Panc1 (cell line): ENCODE data around the gene RAPGEF5. TPM values are rescaled to one million over a fixed set of nuclear protein-coding genes. Genes with fewer than 3 reads are reported as not detected.

ENCODE experiments used
- ATAC-seq: fragments of 200-7000 bp; cut with Tn5 transposase; 2 replicates; pipeline ENCODE4 v1.9.1; 2020; ENCODE audit warnings: mild to moderate bottlenecking, moderate library complexity
- BruUV-seq: library from RNA; stranded (reverse); fragments of 400-500 nt; replicated peaks from 2 replicates; lab custom pipeline; 2021; lab: Mats Ljungman, UMichigan
- CTCF ChIA-PET: fragments of 300-600 bp; sonication (Branson Sonifier 250); formaldehyde crosslinking; loops from one replicate; lab custom pipeline; 2022; ENCODE audit warnings: antibody characterized with exemption; lab: Charles Lee
- POLR2A ChIA-PET: fragments of 300-600 bp; sonication (Branson Sonifier 250); formaldehyde crosslinking; loops from one replicate; lab custom pipeline; 2022; ENCODE audit warnings: antibody characterized with exemption; lab: Charles Lee
- DNase-seq: peaks from one replicate; pipeline ENCODE4 v3.0.0-alpha.2; 2010; ENCODE audit warnings: low read depth, low spot score
- H3K27ac ChIP-seq: 2 replicates; pipeline ENCODE4 v1.5.1; 2011; ENCODE audit warnings: mild to moderate bottlenecking, low read length, inconsistent platforms
- H3K27me3 ChIP-seq: fragments of 200-500 bp; sonication (Bioruptor generic); 2 replicates; pipeline ENCODE4 v1.6.0; 2014; ENCODE audit warnings: low read length, inconsistent platforms; ENCODE audit not compliant: control insufficient read depth, insufficient read depth
- H3K36me3 ChIP-seq: fragments of 200-500 bp; sonication (Bioruptor generic); 2 replicates; pipeline ENCODE4 v1.5.1; 2014; ENCODE audit warnings: inconsistent platforms, mild to moderate bottlenecking, low read length, moderate library complexity; ENCODE audit not compliant: control insufficient read depth, insufficient read depth
- H3K4me1 ChIP-seq: 2 replicates; pipeline ENCODE4 v1.5.1; 2011; ENCODE audit warnings: inconsistent platforms, mild to moderate bottlenecking, low read length, moderate library complexity; ENCODE audit not compliant: control insufficient read depth, insufficient read depth
- H3K4me3 ChIP-seq, 2 experiments: 2 replicates each; pipeline ENCODE4 v1.5.1; 2011 to 2012; ENCODE audit warnings: low read depth in 2 of 2, low read length in 2 of 2, mild to moderate bottlenecking in 2 of 2, inconsistent platforms in 1 of 2, moderate library complexity in 1 of 2
- H3K9me3 ChIP-seq: fragments of 200-500 bp; sonication (Bioruptor generic); 2 replicates; pipeline ENCODE4 v1.5.1; 2014; ENCODE audit warnings: low read depth, mild to moderate bottlenecking, inconsistent platforms, low read length, moderate library complexity; ENCODE audit not compliant: control insufficient read depth, insufficient read depth
- POLR2AphosphoS5 ChIP-seq: IDR thresholded peaks from 2 replicates; pipeline ENCODE4 v1.6.1; 2012; ENCODE audit warnings: mild to moderate bottlenecking, low read depth, low read length, moderate library complexity
- REST ChIP-seq, 2 experiments: IDR thresholded peaks; 2 replicates each; pipeline ENCODE4 v1.6.1; 2011 to 2012; ENCODE audit warnings: low read depth in 2 of 2, control low read depth in 1 of 2, low read length in 1 of 2, mild to moderate bottlenecking in 1 of 2, moderate library complexity in 1 of 2; ENCODE audit not compliant: insufficient read depth in 1 of 2
- SIN3A ChIP-seq: IDR thresholded peaks from 2 replicates; pipeline ENCODE4 v1.6.1; 2012; ENCODE audit warnings: low read depth, mild to moderate bottlenecking, low read length, moderate library complexity, borderline replicate concordance; ENCODE audit not compliant: insufficient read depth
- TCF7L2 ChIP-seq: IDR thresholded peaks from 2 replicates; pipeline ENCODE4 v1.6.1; 2011; ENCODE audit warnings: mild to moderate bottlenecking, low read depth, low read length, inconsistent platforms
- in situ Hi-C: cut with HindIII; loops from 2 replicates; pipeline ENCODE4 v1.10.0; 2016; ENCODE audit warnings: low sequenced_read_pairs, low pct_unique_long_range_greater_than_20kb
- intact Hi-C: fragments of 100-400 bp; cut with micrococcal nuclease; formaldehyde crosslinking; loops from one replicate; pipeline ENCODE4 v1.10.0; 2022; ENCODE audit not compliant: unreplicated experiment
- total RNA-seq: library from RNA; stranded (reverse); gene quantifications from one replicate; pipeline ENCODE4 v1.2.1, GENCODE V29; 2021; ENCODE audit not compliant: unreplicated experiment
- TF ChIP-seq, protein P1 (sequence below): fragments of 450-650 bp; IDR thresholded peaks from 2 replicates; pipeline ENCODE4 v1.5.1; 2017; ENCODE audit warnings: mild to moderate bottlenecking

RAPGEF5 gene
- total RNA-seq, 1 experiment from 2014 or later, result 1.4 TPM

DNA sequence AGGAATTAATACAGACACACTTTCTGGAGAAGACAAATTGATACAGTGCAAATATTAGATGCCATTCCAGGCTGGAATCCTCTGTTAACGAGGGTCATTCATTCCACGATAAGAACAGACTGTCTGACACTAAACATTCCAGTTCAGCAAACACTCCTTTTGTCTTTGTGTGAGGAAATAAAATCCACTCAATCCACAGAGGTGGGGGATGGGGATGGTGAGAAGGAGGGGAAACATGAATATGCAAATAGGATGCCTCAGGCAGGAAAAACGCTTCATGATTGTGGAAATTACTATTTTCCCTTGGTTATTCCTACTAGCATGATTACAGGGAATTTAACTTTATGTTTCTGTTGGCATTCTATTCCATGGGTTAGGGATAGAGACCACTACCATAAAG is 214.4 kb downstream of the RAPGEF5 start:
- Histone ChIP-seq H3K9me3 (no peaks in the 10 kb centered on the region), H3K4me3 (no peak overlapping the region), H3K36me3 (no peaks in the 10 kb centered on the region), H3K4me1 (no peaks in the 10 kb centered on the region), H3K27ac (no peak overlapping the region), H3K27me3 (0 out of 2 replicates have a peak, but pooled peaks cover 2% of the 10 kb centered on the region)
- ATAC-seq, result no peak
- ChIA-PET POLR2A (no interaction called here), CTCF (no interaction called here)
- no peak for DNase-seq
- no TSS peak for BruUV-seq
- in situ Hi-C loops (no loop called here), intact Hi-C loops (no loop called here)
- no peak for TF ChIP-seq TCF7L2
- TF ChIP-seq SIN3A, result no peak

DNA sequence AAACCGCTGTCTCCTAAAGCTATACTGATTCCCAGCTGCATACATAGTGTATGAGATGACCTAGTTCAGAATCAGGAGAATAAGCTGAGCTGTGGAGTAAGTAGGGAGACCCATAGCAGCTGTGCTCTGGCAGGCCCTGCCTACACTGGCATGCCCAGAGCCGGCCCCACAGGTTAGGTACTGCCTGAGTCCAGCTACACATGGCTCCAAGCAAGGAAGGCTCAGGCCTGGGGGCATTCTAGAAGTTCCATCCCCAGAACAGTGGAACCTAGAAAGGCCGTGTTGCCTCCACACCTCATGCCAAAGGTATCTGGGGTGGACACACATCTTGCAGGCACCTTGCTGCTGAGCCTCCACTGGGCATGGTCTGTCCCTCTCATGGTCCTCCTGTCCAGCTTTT is 215.6 kb downstream of the RAPGEF5 start:
- Histone ChIP-seq H3K4me3 (no peak overlapping the region), H3K27me3 (peaks cover 2% of the 10 kb centered on the region; the same call in 1 of the 2 replicates), H3K4me1 (no peaks in the 10 kb centered on the region), H3K27ac (no peak overlapping the region), H3K36me3 (no peaks in the 10 kb centered on the region), H3K9me3 (no peaks in the 10 kb centered on the region)
- CTCF ChIA-PET, result no interaction called here
- TF ChIP-seq TCF7L2 (no peak), REST (IDR thresholded peaks at IDR 0.05; ENCODE audit: insufficient read depth in 1 of 2, low read depth in 2 of 2, low read length in 1 of 2) (no peak), SIN3A (no peak), POLR2AphosphoS5 (no peak)
- TF ChIP-seq, protein P1, sequence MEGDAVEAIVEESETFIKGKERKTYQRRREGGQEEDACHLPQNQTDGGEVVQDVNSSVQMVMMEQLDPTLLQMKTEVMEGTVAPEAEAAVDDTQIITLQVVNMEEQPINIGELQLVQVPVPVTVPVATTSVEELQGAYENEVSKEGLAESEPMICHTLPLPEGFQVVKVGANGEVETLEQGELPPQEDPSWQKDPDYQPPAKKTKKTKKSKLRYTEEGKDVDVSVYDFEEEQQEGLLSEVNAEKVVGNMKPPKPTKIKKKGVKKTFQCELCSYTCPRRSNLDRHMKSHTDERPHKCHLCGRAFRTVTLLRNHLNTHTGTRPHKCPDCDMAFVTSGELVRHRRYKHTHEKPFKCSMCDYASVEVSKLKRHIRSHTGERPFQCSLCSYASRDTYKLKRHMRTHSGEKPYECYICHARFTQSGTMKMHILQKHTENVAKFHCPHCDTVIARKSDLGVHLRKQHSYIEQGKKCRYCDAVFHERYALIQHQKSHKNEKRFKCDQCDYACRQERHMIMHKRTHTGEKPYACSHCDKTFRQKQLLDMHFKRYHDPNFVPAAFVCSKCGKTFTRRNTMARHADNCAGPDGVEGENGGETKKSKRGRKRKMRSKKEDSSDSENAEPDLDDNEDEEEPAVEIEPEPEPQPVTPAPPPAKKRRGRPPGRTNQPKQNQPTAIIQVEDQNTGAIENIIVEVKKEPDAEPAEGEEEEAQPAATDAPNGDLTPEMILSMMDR, result no peak
- POLR2A ChIA-PET, result no interaction called here
- intact Hi-C loops (no loop called here), in situ Hi-C loops (no loop called here)
- DNase-seq, result no peak
- no peak for ATAC-seq
- no TSS peak for BruUV-seq

- Histone ChIP-seq H3K4me3 (no peak overlapping the region), H3K27ac (no peak overlapping the region), H3K9me3 (no peaks in the 10 kb centered on the region), H3K27me3 (peaks cover 4% of the 10 kb centered on the region; the same call in 1 of the 2 replicates), H3K36me3 (no peaks in the 10 kb centered on the region), H3K4me1 (no peaks in the 10 kb centered on the region)
- DNase-seq, result no peak
- intact Hi-C loops, result no loop called here
- in situ Hi-C loops, result no loop called here
- ChIA-PET CTCF (no interaction called here), POLR2A (no interaction called here)
- BruUV-seq, result no TSS peak
- TF ChIP-seq, protein P1, result no peak
- TF ChIP-seq REST (IDR thresholded peaks at IDR 0.05; ENCODE audit: insufficient read depth in 1 of 2, low read depth in 2 of 2, low read length in 1 of 2) (no peak), TCF7L2 (no peak), SIN3A (no peak), POLR2AphosphoS5 (no peak)
- ATAC-seq, result no peak
These were observed 216.4 kb downstream of the RAPGEF5 start for GRCh38 chr7:22140578-22140977.
